Cerebellar cortex (tissue), 1 donor: ENCODE results near the gene LMF2.
"Not testable (repeated sequence)": the region's sequence is repeated elsewhere in the genome, so short reads cannot be mapped to it uniquely, and the experiment has no call there.

ENCODE experiments used
- DNase-seq: peaks from one replicate; pipeline ENCODE4 v3.0.0-alpha.2; 2015; ENCODE audit warnings: low spot score

The LMF2 gene

DNA sequence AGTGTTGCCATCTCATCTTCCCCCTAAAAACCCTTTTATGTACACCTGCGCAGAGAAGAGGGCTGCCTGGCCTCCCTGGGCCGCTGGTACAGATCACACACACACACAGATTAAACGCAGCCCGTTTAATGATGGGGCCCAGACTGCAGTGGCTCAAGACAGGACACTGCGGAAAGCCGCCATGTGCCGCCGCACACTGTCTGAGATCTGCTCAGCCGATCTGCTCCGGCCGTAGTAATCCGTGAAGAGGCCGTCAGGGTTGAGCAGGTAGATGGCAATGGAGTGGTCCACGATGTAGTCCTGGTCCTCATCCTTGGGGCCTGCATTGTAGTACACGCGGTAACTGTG is 15.9 kb upstream of the LMF2 start:
- no peak for DNase-seq

DNA sequence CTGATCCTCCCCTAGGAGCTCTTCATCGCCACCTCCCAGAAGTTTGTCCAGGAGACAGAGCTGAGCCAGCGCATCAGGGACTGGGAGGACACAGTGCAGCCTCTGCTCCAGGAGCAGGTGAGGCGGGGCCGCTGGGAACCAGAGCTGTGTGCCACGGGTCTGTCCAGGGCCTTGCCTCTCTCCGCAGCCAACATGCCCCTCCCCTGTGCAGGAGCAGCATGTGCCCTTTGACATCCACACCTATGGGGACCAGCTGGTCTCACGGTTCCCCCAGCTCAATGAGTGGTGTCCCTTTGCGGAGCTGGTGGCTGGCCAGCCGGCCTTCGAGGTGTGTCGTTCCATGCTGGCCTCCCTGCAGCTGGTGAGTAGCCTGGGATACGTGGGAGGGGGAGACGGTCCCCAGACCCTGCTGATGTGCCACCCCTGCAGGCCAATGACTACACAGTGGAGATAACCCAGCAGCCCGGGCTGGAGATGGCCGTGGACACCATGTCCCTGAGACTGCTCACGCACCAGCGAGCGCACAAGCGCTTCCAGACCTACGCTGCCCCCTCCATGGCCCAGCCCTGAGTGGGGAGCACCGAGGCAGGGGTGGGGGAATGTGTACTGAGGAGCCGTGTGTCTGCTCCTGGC is 15.4 kb upstream of the LMF2 start:
- DNase-seq: no peak

DNA sequence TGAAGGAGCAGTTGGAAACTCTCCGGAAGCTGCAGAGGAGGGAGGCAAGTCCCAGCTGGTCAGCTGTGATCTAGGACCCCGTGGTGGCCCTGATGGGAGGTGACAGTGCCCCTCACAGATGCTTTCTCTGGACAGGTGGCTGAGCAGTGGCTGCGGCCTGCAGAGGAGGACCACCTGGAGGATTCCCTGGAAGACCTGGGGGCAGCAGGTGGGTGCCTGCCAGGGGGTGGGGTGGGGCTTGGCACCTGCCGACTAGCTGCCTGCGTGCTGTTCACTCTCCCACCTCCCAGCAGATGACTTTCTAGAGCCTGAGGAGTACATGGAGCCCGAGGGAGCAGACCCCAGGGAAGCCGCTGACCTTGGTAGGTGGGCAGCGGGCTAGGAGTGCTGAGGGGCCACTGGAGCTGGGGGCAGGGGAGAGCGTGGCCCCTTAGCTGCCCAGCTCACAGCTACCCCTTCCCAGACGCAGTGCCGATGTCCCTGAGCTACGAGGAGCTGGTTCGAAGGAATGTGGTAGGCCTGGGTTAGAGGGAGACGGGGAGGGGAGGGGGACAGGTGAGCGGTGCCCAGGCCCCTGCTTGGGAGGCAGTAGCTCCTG is 14.8 kb upstream of the LMF2 start:
- no peak for DNase-seq

DNA sequence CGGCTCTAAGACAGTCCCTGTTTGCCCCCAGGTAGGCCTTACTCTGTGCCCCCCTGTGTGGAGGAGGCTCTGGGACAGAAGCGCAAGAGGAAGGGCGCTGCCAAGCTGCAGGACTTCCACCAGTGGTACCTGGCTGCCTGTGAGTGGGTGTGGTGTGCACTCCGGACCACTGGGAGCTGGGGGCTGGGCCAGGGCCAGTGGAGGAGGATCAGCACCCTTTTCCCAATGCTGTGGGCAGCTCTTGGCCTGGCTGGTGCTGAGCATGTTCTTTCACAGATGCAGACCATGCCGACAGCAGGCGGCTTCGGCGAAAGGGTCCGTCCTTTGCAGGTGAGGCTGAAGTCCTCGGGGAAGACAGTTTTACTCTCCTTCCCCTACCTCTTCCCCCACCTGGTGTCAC is 14.2 kb upstream of the LMF2 start:
- DNase-seq: no peak

DNA sequence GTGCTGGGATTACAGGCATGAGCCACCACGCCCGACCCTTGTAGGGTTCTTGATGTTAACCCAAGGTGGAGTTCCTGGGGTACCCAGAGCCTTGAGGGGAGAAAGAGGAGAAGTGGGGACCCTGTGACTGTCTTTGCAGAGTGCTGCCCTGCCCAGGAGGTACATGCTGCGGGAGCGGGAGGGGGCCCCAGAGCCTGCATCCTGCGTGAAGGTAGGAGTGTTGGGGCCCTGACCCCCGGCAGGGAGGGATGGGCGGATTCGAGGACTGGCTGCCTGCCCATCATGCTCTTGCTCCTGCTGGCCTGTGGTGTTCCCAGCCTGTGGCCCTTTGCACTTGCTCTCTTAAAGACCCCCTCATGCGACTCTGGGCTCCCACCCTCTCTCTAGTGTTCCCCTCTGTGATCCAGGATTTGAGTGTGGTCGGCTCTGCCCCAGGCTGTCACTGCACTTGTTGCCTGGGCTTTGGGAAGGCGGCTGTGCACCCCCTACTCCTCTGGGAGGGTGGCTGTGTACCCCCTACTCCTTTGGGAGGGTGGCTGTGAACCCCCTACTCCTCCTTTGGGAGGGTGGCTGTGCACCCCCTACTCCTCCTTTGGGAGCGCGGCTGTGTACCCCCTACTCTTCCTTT is 13.4 kb upstream of the LMF2 start:
- DNase-seq: no peak

DNA sequence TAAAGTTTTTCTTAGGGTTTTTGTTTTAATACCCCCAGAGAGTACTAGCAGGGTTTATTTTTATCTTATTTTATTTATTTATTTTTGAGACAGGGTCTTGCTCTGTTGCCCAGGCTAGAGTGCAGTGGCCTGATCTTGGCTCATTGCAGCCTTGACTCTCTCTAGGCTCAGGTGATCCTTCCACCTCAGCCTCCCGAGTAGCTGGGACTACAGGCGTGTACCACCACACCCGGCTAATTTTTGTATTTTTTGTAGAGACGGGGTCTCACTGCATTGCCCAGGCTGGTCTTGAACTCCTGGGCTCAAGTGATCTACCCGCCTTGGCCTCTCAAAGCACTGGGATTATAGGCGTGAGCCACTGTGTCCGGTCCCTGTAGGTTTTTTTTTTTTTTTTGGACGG is 12.7 kb upstream of the LMF2 start:
- not testable (repeated sequence) for DNase-seq

DNA sequence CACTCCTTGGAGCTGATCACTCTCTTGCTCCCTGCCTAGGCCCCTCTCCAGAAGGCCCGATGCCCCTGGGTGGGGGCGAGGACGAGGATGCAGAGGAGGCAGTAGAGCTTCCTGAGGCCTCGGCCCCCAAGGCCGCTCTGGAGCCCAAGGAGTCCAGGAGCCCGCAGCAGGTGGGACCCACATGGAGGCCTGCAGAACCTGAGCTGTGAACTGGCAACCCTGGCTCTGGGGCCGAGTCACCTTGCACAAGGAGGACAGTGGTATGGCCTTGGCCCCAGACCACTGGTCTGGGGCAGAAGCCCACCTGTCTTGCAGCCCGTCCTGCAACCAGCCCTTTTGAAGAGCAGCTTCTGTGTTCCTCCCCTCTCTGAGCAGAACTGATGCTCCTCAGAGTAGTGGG is 11.6 kb upstream of the LMF2 start:
- DNase-seq: no peak

DNA sequence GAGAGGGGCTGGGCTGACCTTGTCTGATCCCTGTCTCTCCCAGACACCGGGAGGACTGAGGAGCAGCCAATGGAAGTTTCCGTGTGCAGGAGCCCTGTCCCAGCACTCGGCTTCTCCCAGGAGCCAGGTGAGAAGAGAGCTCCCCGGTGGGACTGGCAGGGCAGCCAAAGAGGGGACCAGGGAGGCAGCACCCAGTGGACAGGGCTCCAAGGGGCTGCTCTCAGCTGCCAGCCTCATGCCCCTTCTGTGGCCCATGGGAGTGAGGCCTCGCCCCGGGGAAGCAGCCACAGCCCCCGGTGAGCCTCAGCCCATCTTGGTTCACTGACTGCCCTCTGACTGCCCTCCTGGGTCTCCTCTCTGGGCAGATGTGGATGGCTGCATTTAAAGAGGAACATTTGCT is 11.1 kb upstream of the LMF2 start:
- DNase-seq: no peak

DNA sequence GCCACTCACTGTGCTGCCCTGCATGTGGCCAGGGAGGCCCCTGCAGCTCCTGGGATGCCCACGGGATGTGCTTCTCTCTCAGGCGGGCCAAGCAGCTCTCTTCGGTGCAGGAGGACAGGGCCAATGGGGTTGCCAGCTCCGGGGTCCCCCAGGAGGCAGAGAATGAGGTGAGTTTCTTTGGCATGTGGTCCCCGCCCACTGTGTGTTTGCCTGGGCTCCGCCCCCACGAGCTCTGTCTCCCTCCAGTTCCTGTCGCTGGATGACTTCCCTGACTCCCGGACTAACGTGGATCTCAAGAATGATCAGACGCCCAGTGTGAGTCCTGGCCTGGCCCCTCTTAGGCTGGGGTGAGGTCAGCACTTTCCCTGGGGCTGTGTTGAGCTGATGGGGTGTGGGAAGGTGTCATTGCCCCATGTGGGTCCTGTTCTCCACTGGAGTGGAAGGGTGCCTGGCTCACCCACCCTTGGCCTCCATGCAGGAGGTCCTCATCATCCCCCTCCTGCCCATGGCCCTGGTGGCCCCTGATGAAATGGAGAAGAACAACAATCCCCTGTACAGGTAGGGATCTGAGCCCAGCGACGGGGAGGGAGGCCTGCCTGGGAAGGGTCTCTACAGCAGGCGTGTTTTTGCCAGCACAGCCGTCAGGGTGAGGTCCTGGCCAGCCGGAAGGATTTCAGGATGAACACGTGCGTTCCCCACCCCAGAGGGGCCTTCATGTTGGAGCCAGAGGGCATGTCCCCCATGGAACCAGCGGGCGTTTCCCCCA is 10.2 kb upstream of the LMF2 start:
- no peak for DNase-seq

DNA sequence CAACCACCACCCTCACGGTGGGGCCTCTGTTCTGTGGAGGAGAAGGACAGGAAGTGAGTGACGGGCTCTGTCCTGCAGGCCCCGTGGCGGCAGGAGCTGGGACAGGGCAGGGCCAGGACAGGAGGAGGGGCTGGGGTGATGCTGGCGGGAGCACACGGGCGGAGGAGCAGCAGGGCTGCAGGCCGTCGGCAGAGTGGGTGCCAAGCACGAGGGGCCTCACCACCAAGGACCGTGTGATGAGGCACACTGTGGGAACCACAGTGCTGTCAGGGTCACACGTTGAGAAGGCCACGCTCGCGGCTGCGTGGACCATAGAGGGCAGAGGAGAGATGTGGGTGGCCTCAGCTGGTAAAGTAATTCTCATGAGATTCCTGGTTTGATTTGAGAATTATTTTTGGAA is 9.4 kb upstream of the LMF2 start:
- DNase-seq: no peak

DNA sequence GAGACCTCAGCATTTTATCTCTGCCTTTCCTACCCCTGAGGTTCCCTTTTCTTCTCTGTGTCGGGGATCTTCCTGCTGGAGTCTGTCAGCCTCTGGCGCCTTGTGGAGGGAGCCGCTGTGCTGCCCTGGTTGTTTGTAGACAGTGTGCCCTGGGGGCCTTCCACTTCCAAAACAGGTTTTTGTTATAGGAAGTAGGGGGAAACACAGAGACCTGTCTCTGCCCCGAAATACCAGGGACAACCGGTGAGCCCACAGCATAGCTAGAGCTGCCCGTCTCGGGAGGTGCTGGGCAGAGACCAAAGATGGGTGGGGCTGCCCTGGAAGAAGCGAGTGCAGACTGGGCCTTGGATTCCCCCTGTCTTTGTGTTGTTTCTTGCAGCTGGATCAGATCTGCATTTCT is 8.6 kb upstream of the LMF2 start:
- no peak for DNase-seq

DNA sequence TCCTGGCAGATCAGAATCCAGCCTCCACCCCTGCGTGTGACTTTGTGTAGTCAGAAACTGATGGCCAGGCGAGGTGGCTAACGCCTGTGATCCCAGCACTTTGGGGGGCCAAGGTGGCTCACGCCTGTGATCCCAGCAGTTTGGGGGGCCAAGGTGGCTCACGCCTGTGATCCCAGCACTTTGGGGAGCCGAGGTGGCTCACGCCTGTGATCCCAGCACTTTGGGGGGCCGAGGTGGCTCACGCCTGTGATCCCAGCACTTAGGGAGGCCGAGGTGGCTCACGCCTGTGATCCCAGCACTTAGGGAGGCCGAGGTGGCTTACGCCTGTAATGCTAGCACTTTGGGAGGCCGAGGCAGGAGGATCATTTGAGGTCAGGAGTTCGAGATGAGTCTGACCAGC is 5.7 kb upstream of the LMF2 start:
- no peak for DNase-seq

DNA sequence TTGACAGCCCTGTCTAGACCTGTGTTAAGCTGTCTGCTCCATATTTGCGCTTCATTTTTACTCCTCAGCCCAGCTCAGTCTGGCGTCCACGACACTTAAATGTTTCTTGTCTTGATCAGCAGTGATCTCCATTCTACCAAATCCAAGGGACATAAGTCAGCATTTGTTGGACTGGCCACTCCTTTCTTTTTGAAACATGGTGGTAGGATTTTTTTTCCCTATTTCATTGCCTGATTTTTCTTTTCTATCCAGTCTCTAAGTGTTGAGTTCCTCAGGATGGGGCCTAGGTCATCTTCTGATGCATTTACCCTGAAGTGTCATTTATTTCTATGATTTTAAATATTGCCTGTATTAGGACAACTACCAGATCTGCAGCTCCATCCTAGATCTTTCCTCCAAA is 1.4 kb upstream of the LMF2 start:
- no peak for DNase-seq

DNA sequence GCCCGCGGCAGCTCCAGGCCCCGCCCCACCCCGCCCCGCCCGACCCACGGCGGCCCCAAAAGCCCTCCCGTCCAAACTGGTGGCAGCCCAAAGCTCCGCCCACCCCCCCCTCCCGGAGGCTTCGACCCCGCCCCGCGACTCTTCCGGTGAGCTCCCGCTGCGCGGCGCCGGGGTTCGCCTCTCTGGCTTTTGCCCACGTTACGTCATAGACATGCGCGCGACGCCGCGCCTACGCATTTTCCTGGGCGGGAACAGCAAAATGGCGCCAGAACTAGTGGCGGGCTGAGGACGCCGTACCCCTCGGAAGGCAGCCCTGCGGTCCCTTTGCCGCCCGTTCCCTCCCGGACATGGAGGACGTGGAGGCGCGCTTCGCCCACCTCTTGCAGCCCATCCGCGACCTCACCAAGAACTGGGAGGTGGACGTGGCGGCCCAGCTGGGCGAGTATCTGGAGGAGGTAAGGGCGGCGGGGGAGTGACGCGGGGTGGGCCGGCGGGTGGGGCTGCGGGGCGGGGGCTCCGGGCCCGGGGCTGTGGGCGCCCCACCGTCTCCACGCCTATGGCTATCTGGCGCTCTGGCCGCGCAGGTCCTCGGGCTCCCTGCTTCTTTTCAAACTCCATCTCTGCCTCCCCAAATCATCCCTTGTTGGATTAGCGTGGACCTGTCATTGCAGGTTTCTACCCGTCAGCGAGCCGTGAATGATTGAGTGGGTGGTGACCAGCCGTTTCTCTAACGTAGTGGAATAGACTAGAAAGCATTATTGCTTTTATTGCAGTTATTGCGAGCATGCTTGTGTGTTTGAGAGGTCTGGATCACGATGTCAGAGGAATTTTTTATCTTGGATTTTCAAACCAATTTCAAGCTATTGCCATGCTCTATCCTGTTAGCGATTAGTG is 736 bp upstream of the LMF2 start, which contains the start of gene NCAPH2:
Gene NCAPH2, plus strand, starts transcription at position 234 of the 894 bp plus-strand sequence. Its CDS starts 114 bp downstream, at position 348.
- peak; percentile 96 for DNase-seq

DNA sequence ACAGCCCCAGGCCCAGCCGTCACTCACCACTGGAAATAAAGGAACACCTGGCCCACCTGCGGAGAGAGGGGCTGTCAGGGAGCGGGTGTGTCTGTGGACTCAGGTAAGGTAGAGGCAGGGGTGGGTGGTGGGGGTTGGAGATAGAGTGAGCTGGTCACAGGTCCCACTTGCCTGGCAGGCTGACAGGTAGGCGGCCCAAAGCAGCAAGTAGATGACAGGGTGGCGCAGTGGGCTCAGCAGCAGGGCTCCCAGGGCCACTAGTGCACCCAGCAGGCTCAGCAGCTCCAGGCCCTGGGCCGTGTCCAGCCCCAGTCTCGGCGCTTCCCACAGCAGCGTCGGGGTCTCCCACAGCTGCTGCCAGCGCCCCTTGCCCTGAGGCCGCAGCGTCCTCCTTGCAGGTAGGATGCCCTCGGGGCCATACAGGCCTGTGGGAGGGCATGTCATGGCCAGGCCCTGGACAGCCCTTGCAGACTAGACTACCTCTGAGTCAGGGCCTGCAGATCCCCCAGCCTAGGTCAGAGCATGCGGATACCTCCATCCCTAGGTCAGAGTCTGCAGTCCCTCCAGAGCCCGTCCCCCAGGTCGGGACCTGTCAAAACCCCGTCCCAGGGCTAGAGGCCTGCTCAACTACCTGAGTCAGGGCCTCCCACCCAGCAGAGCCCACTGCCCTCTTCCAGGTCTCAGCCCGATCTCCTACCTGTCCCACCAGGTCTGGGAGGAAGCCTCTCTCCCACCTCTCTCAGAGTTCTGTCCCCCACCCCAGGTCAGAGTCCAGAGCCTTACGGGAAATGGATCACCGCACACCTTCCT is 686 bp downstream of the LMF2 start:
- no peak for DNase-seq

DNA sequence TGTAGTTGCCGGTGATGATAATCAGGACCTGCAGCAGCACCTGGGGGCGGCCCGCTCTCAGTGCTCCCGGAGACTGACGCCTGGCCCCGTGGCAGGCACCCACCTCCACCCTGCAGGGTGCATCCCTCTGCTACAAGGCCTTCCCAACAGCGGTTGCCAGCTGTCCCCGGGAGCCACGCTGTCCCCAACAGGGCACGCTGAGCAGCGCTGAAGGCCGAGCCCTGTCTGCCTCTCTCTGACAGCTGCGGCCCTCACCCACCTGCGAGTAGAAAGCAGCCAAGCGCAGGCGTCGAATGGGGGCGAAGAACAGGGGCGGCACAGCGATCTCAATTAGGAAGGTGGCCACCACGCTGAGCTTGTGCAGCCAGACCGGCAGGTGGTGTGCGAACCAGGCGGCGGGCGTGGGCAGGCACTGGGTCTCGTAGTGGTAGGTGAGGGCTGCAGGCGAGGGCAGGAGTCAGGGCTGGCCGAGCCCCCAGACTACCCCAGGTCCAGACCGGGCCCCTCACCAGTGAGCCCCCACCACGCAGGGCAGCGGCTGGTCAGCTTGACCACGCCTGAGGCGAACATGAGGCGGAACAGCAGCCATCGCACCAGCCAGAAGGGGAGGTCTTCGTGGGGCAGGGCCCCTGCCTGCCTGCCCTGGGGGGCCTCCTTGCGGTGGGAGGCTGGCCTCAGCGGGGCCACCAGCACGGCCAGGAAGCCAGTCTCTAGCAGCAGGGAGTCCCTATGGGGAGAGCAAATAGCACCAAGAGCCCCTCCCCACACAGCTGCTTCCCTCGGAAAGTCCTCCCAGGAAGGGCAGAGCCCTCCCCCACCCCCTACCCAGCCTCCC is 1.5 kb downstream of the LMF2 start:
- DNase-seq: no peak

DNA sequence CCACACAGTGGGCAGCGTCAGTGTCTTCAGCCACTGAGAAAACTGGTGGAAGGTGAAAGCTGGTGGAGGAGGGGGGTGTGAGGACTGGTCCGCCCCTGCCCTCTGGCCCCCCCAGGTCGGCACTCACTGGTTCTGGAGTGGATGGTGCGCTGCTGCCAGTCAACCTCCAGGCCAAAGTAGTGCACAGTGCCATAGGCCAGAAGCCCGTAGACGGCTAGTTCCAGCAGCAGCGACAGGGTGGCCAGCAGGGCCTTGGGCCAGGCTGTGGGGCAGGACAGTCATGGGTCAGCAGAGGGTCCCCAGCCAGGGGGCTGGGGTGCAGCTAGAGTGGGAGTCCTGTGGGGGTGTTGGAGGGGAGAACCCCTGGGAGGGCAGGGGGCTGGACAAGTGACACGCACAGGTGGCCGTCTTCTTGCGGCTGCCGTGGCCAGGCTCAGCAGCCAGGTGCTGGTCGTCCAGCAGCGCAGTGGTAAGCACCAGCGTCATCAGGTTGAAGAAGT is 2.2 kb downstream of the LMF2 start:
- DNase-seq: no peak

DNA sequence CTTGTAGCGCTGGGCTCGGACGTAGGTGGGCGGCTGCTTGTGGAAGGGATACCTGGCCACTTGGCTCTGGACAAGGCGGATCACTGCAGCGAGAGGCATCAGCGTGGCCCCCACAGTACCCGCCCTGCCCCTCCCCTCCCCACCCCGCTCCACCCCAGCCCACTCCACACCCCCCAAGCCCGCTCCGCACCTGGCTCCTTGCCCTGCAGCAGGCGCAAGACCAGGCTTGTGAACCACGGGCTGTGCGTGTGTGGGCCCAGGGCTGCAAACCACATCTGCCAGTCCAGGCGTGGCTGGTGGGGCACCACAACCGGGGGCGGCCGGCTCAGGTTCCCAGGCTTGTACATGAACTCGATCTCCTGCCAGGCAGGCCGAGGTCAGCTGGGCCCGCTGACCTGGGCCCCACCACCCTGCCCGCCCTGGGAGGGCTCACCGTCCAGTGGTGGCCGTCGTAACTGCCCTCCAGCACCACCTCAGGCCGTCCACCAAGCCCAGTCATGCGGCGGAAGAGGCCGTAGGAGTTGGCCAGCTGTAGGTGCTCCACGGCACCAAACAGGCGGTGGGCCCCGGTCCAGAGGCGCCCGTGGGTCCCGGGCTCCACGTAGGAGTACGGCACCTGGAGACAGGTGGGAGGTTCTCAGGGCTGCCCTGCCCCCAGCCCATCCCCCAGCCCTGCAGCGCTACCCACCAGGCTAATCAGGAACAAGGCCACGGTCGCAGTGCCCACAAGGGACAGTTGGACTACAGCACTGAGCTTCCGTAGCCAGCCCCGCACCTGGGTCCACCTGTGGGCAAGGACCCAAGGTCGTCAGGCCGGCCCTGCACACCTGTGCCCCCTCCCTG is 2.9 kb downstream of the LMF2 start:
- no peak for DNase-seq

DNA sequence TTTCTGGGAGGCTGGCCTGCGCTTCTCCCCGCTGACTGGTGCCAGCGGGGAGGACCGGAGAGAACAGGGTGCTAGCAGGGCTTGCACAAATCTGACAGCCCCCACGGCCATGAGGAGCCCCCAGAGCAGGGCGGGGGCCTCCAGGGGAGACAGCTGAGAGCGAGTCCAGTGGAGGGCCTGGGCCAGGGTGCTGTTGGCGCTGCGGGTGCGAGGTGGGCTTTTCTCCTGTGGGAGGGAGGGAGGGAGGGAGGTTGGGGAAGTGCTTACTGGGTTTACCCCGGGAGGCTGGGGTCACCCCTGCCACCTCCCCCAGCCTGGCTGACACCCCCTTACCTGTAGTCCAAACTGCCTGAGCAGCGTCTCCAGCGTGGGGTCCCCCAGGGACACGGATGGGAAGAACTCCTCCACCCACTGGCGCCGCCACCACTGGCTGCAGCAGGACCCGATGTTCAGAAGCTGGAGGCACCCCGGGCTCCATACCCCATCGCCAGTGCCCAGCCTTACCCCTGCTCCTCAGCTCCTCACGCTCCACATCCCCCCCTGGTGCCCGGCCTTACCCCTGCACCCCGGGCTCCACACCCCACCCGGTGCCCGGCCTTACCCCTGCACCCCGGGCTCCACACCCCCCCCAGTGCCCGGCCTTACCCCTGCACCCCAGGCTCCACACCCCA is 3.9 kb downstream of the LMF2 start:
- no peak for DNase-seq
